ENCODE results near the gene DTX3. TPM values are rescaled to one million over a fixed set of nuclear protein-coding genes. Genes with fewer than 3 reads are reported as not detected.
"Not testable (repeated sequence)": the region's sequence is repeated elsewhere in the genome, so short reads cannot be mapped to it uniquely, and the experiment has no call there.

The DTX3 gene
- total RNA-seq, 1 donor from 2014 or later: 21.4 TPM

GRCh38 chr12:57626111-57626920, 21.7 kb downstream of the DTX3 start:
- ATAC-seq: no peak
- no peak for DNase-seq
- intact Hi-C loops (cut with micrococcal nuclease): no loop called here

- intact Hi-C loops (cut with micrococcal nuclease): no loop called here
- DNase-seq (no peak), ATAC-seq (no peak)
These were observed 22.4 kb downstream of the DTX3 start for GRCh38 chr12:57626921-57627445.

GRCh38 chr12:57627501-57628279, 23.1 kb downstream of the DTX3 start:
- ATAC-seq (no peak), DNase-seq (no peak)
- intact Hi-C loops (cut with micrococcal nuclease): no loop called here

- intact Hi-C loops (cut with micrococcal nuclease): no loop called here
- ATAC-seq (no peak), DNase-seq (no peak)
These were observed 23.9 kb downstream of the DTX3 start for GRCh38 chr12:57628280-57629191.

- intact Hi-C loops (cut with micrococcal nuclease): no loop called here
- no peak for DNase-seq
- ATAC-seq: no peak
These were observed 25.4 kb downstream of the DTX3 start for GRCh38 chr12:57629897-57630471.

GRCh38 chr12:57630891-57631433, 26.3 kb downstream of the DTX3 start:
- intact Hi-C loops (cut with micrococcal nuclease): no loop called here
- ATAC-seq (no peak), DNase-seq (no peak)

GRCh38 chr12:57631566-57632072, 27.0 kb downstream of the DTX3 start:
- no peak for DNase-seq
- no peak for ATAC-seq
- intact Hi-C loops (cut with micrococcal nuclease): no loop called here

GRCh38 chr12:57632073-57632957, 27.7 kb downstream of the DTX3 start:
- no peak for DNase-seq
- intact Hi-C loops (cut with micrococcal nuclease): no loop called here
- ATAC-seq: peak; percentile 56

- intact Hi-C loops (cut with micrococcal nuclease): no loop called here
- DNase-seq: peak; percentile 79
- ATAC-seq: peak; percentile 94
These were observed 28.6 kb downstream of the DTX3 start, which contains the start of gene B4GALNT1 for GRCh38 chr12:57632958-57633840. Gene B4GALNT1, minus strand, starts transcription at chr12:57633201. Its CDS starts 1,069 bp downstream, at chr12:57632132.

- intact Hi-C loops (cut with micrococcal nuclease); DNase-seq; ATAC-seq: not testable (repeated sequence)
These were observed 32.1 kb downstream of the DTX3 start for GRCh38 chr12:57636731-57637130.

- intact Hi-C loops (cut with micrococcal nuclease): no loop called here
- ATAC-seq (no peak), DNase-seq (no peak)
These were observed 32.7 kb downstream of the DTX3 start for GRCh38 chr12:57637364-57637763.

GRCh38 chr12:57638096-57638495, 33.5 kb downstream of the DTX3 start:
- ATAC-seq: no peak
- intact Hi-C loops (cut with micrococcal nuclease): no loop called here

GRCh38 chr12:57640175-57641042, 35.8 kb downstream of the DTX3 start:
- intact Hi-C loops (cut with micrococcal nuclease): no loop called here
- ATAC-seq: no peak
- no peak for DNase-seq

More at GRCh38 chr12:57638096-57638495, 33.5 kb downstream of the DTX3 start:
- DNase-seq: no peak

- intact Hi-C loops (cut with micrococcal nuclease): no loop called here
- no peak for ATAC-seq
- no peak for DNase-seq
These were observed 37.2 kb downstream of the DTX3 start for GRCh38 chr12:57641699-57642442.
